ENCODE results near the gene ATRAID.
"Not testable (repeated sequence)": the region's sequence is repeated elsewhere in the genome, so short reads cannot be mapped to it uniquely, and the experiment has no call there.

Gene ATRAID

GRCh38 chr2:27191070-27191829, 20.6 kb upstream of the ATRAID start:
- Histone ChIP-seq H3K27ac (no peak overlapping the region), H3K36me3 (ENCODE audit: insufficient read depth) (no peaks in the 10 kb centered on the region), H2AFZ (ENCODE audit: low read depth) (no peak overlapping the region), H3K27me3 (ENCODE audit: insufficient read depth, low read depth) (no peaks in the 10 kb centered on the region), H3K4me3 (IDR thresholded peaks at IDR 0.05; ENCODE audit: insufficient read depth, low read depth, low read length) (no peak overlapping the region), H3K4me1 (ENCODE audit: low read depth, poor library complexity, severe bottlenecking) (peaks cover 26% of the 10 kb centered on the region), H4K20me1 (ENCODE audit: insufficient read depth) (no peaks in the 10 kb centered on the region), H3K4me2 (no peak overlapping the region), H3K9ac (no peak overlapping the region), H3K79me2 (ENCODE audit: insufficient read depth, low read depth) (no peaks in the 10 kb centered on the region)
- TF ChIP-seq, protein P1, sequence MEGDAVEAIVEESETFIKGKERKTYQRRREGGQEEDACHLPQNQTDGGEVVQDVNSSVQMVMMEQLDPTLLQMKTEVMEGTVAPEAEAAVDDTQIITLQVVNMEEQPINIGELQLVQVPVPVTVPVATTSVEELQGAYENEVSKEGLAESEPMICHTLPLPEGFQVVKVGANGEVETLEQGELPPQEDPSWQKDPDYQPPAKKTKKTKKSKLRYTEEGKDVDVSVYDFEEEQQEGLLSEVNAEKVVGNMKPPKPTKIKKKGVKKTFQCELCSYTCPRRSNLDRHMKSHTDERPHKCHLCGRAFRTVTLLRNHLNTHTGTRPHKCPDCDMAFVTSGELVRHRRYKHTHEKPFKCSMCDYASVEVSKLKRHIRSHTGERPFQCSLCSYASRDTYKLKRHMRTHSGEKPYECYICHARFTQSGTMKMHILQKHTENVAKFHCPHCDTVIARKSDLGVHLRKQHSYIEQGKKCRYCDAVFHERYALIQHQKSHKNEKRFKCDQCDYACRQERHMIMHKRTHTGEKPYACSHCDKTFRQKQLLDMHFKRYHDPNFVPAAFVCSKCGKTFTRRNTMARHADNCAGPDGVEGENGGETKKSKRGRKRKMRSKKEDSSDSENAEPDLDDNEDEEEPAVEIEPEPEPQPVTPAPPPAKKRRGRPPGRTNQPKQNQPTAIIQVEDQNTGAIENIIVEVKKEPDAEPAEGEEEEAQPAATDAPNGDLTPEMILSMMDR (conservative IDR thresholded peaks at IDR 0.05; ENCODE audit: low read depth, low read length), result peak; percentile 76

GRCh38 chr2:27194538-27195354, 17.1 kb upstream of the ATRAID start:
- Histone ChIP-seq H3K9ac (no peak overlapping the region), H3K27me3 (ENCODE audit: insufficient read depth, low read depth) (no peaks in the 10 kb centered on the region), H3K79me2 (ENCODE audit: insufficient read depth, low read depth) (no peaks in the 10 kb centered on the region), H3K27ac (no peak overlapping the region), H2AFZ (ENCODE audit: low read depth) (no peak overlapping the region), H3K4me2 (no peak overlapping the region), H3K4me3 (IDR thresholded peaks at IDR 0.05; ENCODE audit: insufficient read depth, low read depth, low read length) (no peak overlapping the region), H4K20me1 (ENCODE audit: insufficient read depth) (no peaks in the 10 kb centered on the region), H3K4me1 (ENCODE audit: low read depth, poor library complexity, severe bottlenecking) (peaks cover 7% of the 10 kb centered on the region), H3K36me3 (ENCODE audit: insufficient read depth) (no peaks in the 10 kb centered on the region)
- TF ChIP-seq, protein P1 (conservative IDR thresholded peaks at IDR 0.05; ENCODE audit: low read depth, low read length), result no peak

DNA sequence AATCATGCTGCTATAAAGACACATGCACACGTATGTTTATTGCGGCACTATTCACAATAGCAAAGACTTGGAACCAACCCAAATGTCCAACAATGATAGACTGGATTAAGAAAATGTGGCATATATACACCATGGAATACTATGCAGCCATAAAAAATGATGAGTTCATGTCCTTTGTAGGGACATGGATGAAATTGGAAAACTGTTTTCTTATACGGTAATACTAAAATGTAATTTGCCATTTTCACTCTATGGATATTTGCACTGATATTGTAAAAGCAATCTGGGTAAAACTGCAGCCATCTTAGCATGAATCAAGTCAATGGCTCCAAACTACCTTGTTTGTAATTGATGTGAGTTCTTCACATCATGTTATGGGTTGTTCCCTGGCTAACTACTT, 16.0 kb upstream of the ATRAID start:
- H3K4me2 ChIP-seq; H3K4me1 ChIP-seq (ENCODE audit: low read depth, poor library complexity, severe bottlenecking); H3K36me3 ChIP-seq (ENCODE audit: insufficient read depth); H3K27ac ChIP-seq; H4K20me1 ChIP-seq (ENCODE audit: insufficient read depth); H3K9ac ChIP-seq; H3K4me3 ChIP-seq (IDR thresholded peaks at IDR 0.05; ENCODE audit: insufficient read depth, low read depth, low read length); H3K27me3 ChIP-seq (ENCODE audit: insufficient read depth, low read depth); H2AFZ ChIP-seq (ENCODE audit: low read depth); H3K79me2 ChIP-seq (ENCODE audit: insufficient read depth, low read depth): not testable (repeated sequence)

DNA sequence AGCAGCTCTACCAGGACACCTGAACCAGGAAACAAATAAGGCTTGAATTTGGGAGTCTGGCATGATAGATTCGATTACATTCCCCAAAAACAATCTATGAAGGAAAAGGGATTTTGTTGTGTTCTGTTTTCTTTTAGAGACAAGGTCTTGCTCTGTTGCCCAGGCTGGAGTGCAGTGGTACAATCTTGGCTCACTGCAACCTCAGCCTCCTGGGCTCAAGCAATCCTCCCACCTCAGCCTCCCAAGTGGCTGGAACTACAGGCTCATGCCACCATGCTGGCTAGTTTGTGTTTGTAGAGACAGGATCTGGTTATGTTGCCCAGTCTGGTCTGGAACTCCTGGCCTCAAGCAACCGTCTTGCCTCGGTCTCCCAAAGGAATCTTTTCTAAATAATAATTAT, 13.8 kb upstream of the ATRAID start:
- H3K9ac ChIP-seq; H3K4me1 ChIP-seq (ENCODE audit: low read depth, poor library complexity, severe bottlenecking); H3K4me2 ChIP-seq; H3K36me3 ChIP-seq (ENCODE audit: insufficient read depth); H4K20me1 ChIP-seq (ENCODE audit: insufficient read depth); H3K4me3 ChIP-seq (IDR thresholded peaks at IDR 0.05; ENCODE audit: insufficient read depth, low read depth, low read length); H3K27ac ChIP-seq; H2AFZ ChIP-seq (ENCODE audit: low read depth); H3K27me3 ChIP-seq (ENCODE audit: insufficient read depth, low read depth); H3K79me2 ChIP-seq (ENCODE audit: insufficient read depth, low read depth): not testable (repeated sequence)

- Histone ChIP-seq H4K20me1 (ENCODE audit: insufficient read depth) (no peaks in the 10 kb centered on the region), H3K79me2 (ENCODE audit: insufficient read depth, low read depth) (no peaks in the 10 kb centered on the region), H3K9ac (no peak overlapping the region), H3K4me1 (ENCODE audit: low read depth, poor library complexity, severe bottlenecking) (no peaks in the 10 kb centered on the region), H2AFZ (ENCODE audit: low read depth) (no peak overlapping the region), H3K27me3 (ENCODE audit: insufficient read depth, low read depth) (no peaks in the 10 kb centered on the region), H3K36me3 (ENCODE audit: insufficient read depth) (no peaks in the 10 kb centered on the region), H3K4me3 (IDR thresholded peaks at IDR 0.05; ENCODE audit: insufficient read depth, low read depth, low read length) (no peak overlapping the region), H3K4me2 (no peak overlapping the region), H3K27ac (no peak overlapping the region)
- TF ChIP-seq, protein P1 (conservative IDR thresholded peaks at IDR 0.05; ENCODE audit: low read depth, low read length), result no peak
Observed at GRCh38 chr2:27198627-27199026, 13.2 kb upstream of the ATRAID start.

All from KMS-11 (cell line).